UCSD-AML1 (cell line): ENCODE measurements around the gene KLHDC7B.
A peak's percentile ranks its signal among the peaks of the same experiment; 100 is the strongest.

ENCODE experiments used
- DNase-seq: peaks from one replicate; lab custom pipeline; 2025; ENCODE audit not compliant: unreplicated experiment; lab: John Stamatoyannopoulos, UW

Gene KLHDC7B

GRCh38 chr22:50545522-50546325, at the start of gene KLHDC7B:
Gene KLHDC7B, plus strand, starts transcription at chr22:50545899. Its CDS starts 345 bp downstream, at chr22:50546244.
- peak; percentile 27 for DNase-seq

DNA sequence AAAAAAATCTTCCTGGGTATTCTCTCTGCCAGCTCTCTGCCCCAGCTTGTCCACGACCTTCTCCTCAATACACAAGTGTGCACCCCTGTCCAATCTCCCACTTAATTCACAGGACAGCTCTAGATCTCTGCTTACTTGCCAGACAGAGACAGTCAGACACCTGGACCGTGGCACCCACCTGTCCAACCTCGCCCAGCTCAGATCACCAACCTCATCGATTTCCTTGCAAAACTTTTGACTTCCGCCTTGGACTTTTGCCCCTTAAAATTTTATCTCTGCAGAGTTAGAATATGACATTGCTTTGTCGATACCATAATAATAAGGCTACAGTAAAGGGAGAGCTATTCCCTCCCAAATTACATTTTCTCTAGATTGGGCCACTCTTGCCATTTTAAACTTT, 48.6 kb upstream of the KLHDC7B start:
- DNase-seq: no peak

- peak; percentile 64 for DNase-seq
Measured at GRCh38 chr22:50498322-50498890, 47.3 kb upstream of the KLHDC7B start.

GRCh38 chr22:50500452-50500851, 45.2 kb upstream of the KLHDC7B start:
- no peak for DNase-seq

DNA sequence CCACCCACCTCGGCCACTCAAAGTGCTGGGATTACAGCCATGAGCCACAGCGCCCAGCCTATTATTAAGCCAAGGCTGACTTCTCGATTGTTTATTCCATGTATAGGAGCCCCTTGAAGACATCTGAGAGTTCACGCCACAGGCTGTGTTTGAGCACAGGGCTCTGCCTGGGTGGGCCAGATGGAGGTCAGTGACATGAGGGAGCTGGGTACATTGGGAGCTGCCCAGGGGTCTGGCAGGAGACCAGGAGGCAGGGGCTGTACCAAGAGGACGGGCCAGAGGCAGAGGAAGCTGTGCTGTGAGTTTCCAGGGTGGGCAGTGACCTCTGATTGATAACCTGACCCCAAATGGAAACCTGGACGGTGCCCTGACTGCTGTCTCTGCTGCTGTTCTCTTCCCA, 43.6 kb upstream of the KLHDC7B start:
- DNase-seq: no peak

DNA sequence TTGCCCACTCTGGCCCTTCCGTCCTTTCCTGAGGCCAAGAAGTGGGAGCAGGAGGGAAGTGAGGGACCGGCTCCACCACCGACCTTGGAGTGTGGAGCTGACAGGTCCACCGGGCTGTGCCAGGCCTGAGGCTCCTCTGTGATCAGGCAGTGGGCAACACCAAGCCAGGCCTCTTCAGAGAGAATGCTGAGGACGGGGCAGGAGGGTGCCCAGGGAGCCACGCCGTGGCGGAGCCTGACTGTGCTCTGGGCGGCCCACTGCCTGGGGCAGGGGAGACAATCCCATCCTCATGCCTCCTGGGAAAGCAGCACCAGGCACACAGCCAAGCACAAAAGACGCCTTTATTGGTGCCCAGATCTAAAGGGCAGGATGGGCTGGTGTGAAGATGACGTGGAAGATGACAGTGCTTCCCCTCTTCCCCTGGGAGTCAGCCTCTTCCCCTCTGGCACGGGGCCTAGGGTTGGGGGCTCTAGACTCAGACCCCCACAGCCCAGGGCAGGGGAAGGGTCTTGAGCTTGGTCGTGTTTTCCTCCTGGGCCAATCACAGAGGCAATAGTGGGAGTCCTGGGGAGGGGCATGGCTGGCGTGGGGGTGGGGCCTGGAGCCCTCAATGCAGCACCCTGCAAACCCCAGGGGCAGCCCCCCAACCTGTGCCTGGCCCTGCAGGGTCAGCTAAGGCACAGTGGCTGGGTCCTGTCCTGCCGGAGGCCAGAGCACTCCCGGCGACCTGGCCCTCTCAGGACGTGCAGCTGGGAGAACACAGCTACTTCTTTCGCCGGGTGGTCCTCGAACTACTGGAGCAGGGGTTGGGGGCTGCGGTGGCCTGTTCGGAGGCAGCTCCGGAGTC, 42.8 kb upstream of the KLHDC7B start:
- no peak for DNase-seq

DNA sequence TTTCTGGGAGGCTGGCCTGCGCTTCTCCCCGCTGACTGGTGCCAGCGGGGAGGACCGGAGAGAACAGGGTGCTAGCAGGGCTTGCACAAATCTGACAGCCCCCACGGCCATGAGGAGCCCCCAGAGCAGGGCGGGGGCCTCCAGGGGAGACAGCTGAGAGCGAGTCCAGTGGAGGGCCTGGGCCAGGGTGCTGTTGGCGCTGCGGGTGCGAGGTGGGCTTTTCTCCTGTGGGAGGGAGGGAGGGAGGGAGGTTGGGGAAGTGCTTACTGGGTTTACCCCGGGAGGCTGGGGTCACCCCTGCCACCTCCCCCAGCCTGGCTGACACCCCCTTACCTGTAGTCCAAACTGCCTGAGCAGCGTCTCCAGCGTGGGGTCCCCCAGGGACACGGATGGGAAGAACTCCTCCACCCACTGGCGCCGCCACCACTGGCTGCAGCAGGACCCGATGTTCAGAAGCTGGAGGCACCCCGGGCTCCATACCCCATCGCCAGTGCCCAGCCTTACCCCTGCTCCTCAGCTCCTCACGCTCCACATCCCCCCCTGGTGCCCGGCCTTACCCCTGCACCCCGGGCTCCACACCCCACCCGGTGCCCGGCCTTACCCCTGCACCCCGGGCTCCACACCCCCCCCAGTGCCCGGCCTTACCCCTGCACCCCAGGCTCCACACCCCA, 42.1 kb upstream of the KLHDC7B start:
- DNase-seq: no peak

DNA sequence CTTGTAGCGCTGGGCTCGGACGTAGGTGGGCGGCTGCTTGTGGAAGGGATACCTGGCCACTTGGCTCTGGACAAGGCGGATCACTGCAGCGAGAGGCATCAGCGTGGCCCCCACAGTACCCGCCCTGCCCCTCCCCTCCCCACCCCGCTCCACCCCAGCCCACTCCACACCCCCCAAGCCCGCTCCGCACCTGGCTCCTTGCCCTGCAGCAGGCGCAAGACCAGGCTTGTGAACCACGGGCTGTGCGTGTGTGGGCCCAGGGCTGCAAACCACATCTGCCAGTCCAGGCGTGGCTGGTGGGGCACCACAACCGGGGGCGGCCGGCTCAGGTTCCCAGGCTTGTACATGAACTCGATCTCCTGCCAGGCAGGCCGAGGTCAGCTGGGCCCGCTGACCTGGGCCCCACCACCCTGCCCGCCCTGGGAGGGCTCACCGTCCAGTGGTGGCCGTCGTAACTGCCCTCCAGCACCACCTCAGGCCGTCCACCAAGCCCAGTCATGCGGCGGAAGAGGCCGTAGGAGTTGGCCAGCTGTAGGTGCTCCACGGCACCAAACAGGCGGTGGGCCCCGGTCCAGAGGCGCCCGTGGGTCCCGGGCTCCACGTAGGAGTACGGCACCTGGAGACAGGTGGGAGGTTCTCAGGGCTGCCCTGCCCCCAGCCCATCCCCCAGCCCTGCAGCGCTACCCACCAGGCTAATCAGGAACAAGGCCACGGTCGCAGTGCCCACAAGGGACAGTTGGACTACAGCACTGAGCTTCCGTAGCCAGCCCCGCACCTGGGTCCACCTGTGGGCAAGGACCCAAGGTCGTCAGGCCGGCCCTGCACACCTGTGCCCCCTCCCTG, 41.1 kb upstream of the KLHDC7B start:
- DNase-seq: no peak

DNA sequence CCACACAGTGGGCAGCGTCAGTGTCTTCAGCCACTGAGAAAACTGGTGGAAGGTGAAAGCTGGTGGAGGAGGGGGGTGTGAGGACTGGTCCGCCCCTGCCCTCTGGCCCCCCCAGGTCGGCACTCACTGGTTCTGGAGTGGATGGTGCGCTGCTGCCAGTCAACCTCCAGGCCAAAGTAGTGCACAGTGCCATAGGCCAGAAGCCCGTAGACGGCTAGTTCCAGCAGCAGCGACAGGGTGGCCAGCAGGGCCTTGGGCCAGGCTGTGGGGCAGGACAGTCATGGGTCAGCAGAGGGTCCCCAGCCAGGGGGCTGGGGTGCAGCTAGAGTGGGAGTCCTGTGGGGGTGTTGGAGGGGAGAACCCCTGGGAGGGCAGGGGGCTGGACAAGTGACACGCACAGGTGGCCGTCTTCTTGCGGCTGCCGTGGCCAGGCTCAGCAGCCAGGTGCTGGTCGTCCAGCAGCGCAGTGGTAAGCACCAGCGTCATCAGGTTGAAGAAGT, 40.4 kb upstream of the KLHDC7B start:
- DNase-seq: no peak

DNA sequence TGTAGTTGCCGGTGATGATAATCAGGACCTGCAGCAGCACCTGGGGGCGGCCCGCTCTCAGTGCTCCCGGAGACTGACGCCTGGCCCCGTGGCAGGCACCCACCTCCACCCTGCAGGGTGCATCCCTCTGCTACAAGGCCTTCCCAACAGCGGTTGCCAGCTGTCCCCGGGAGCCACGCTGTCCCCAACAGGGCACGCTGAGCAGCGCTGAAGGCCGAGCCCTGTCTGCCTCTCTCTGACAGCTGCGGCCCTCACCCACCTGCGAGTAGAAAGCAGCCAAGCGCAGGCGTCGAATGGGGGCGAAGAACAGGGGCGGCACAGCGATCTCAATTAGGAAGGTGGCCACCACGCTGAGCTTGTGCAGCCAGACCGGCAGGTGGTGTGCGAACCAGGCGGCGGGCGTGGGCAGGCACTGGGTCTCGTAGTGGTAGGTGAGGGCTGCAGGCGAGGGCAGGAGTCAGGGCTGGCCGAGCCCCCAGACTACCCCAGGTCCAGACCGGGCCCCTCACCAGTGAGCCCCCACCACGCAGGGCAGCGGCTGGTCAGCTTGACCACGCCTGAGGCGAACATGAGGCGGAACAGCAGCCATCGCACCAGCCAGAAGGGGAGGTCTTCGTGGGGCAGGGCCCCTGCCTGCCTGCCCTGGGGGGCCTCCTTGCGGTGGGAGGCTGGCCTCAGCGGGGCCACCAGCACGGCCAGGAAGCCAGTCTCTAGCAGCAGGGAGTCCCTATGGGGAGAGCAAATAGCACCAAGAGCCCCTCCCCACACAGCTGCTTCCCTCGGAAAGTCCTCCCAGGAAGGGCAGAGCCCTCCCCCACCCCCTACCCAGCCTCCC, 39.7 kb upstream of the KLHDC7B start:
- no peak for DNase-seq

DNA sequence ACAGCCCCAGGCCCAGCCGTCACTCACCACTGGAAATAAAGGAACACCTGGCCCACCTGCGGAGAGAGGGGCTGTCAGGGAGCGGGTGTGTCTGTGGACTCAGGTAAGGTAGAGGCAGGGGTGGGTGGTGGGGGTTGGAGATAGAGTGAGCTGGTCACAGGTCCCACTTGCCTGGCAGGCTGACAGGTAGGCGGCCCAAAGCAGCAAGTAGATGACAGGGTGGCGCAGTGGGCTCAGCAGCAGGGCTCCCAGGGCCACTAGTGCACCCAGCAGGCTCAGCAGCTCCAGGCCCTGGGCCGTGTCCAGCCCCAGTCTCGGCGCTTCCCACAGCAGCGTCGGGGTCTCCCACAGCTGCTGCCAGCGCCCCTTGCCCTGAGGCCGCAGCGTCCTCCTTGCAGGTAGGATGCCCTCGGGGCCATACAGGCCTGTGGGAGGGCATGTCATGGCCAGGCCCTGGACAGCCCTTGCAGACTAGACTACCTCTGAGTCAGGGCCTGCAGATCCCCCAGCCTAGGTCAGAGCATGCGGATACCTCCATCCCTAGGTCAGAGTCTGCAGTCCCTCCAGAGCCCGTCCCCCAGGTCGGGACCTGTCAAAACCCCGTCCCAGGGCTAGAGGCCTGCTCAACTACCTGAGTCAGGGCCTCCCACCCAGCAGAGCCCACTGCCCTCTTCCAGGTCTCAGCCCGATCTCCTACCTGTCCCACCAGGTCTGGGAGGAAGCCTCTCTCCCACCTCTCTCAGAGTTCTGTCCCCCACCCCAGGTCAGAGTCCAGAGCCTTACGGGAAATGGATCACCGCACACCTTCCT, 38.9 kb upstream of the KLHDC7B start:
- no peak for DNase-seq

DNA sequence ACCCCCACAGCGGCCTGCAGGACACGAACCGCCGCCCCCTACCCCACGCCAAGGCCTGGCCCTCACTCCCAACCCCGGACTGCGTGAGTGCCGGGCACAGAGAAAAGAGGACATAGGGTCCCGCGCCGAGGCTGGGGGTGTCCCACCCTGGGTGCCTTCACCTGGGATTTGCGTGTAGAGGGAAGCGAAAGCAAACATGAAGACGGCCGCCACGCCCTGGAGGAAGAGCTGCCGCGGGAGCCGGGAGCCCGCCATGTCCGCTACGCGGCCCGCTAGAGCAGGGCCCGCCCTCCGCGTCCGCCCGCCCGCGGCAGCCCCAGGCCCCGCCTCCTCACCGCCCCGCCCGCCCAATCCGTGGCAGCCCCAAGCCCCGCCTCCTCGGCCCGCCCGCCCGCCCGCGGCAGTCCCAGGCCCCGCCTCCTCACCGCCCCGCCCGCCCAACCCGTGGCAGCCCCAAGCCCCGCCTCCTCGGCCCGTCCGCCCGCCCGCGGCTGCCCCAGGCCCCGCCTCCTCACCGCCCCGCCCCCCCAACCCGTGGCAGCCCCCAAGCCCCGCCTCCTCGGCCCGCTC, 38.2 kb upstream of the KLHDC7B start, which contains the start of gene LMF2:
Gene LMF2, minus strand, starts transcription at position 282 of the 570 bp plus-strand sequence. Its CDS starts 27 bp downstream, at position 255.
- DNase-seq: no peak

GRCh38 chr22:50507991-50508884, 37.5 kb upstream of the KLHDC7B start, which contains the start of gene NCAPH2:
Gene NCAPH2, plus strand, starts transcription at chr22:50508224. Its CDS starts 114 bp downstream, at chr22:50508338.
- DNase-seq: peak; percentile 98

DNA sequence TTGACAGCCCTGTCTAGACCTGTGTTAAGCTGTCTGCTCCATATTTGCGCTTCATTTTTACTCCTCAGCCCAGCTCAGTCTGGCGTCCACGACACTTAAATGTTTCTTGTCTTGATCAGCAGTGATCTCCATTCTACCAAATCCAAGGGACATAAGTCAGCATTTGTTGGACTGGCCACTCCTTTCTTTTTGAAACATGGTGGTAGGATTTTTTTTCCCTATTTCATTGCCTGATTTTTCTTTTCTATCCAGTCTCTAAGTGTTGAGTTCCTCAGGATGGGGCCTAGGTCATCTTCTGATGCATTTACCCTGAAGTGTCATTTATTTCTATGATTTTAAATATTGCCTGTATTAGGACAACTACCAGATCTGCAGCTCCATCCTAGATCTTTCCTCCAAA, 36.8 kb upstream of the KLHDC7B start:
- no peak for DNase-seq

- no peak for DNase-seq
Measured at GRCh38 chr22:50513175-50513574, 32.5 kb upstream of the KLHDC7B start.

- no peak for DNase-seq
Measured at GRCh38 chr22:50516068-50516467, 29.6 kb upstream of the KLHDC7B start.

GRCh38 chr22:50516891-50517290, 28.8 kb upstream of the KLHDC7B start:
- DNase-seq: no peak
